WTC11 (cell line): ENCODE data around the gene NRXN3.

Source experiments
- ARID4B ChIP-seq: sonication (generic); formaldehyde crosslinking; IDR thresholded peaks from 2 replicates; pipeline ENCODE4 v1.8.0; 2023; ENCODE audit warnings: missing genetic modification reagents, mild to moderate bottlenecking, borderline replicate concordance
- ATF2 ChIP-seq: sonication (generic); formaldehyde crosslinking; IDR thresholded peaks from 2 replicates; pipeline ENCODE4 v1.8.1; 2022; ENCODE audit warnings: low read depth, missing genetic modification reagents, borderline replicate concordance
- CTCF ChIP-seq: fragments of 200-600 bp; IDR thresholded peaks from 2 replicates; pipeline ENCODE4 v1.8.0; 2022; ENCODE audit warnings: antibody characterized with exemption
- ELF4 ChIP-seq: sonication (generic); formaldehyde crosslinking; IDR thresholded peaks from 2 replicates; pipeline ENCODE4 v1.8.1; 2022; ENCODE audit warnings: low read depth, mild to moderate bottlenecking, moderate library complexity, missing genetic modification reagents
- ETV6 ChIP-seq: sonication (generic); formaldehyde crosslinking; IDR thresholded peaks from 2 replicates; pipeline ENCODE4 v1.8.1; 2022; ENCODE audit warnings: mild to moderate bottlenecking, missing genetic modification reagents
- JUN ChIP-seq: sonication (generic); formaldehyde crosslinking; IDR thresholded peaks from 2 replicates; pipeline ENCODE4 v1.8.0; 2023; ENCODE audit warnings: mild to moderate bottlenecking, missing genetic modification reagents
- MAX ChIP-seq: sonication (generic); formaldehyde crosslinking; IDR thresholded peaks from 2 replicates; pipeline ENCODE4 v1.8.0; 2022; ENCODE audit warnings: mild to moderate bottlenecking, missing genetic modification reagents
- MYBL2 ChIP-seq: sonication (generic); formaldehyde crosslinking; IDR thresholded peaks from 2 replicates; pipeline ENCODE4 v1.8.1; 2023; ENCODE audit warnings: mild to moderate bottlenecking, moderate library complexity, missing genetic modification reagents
- SMAD3 ChIP-seq: sonication (generic); formaldehyde crosslinking; IDR thresholded peaks from 2 replicates; pipeline ENCODE4 v1.8.0; 2022; ENCODE audit warnings: missing genetic modification reagents, mild to moderate bottlenecking, borderline replicate concordance
- SP1 ChIP-seq: sonication (generic); formaldehyde crosslinking; conservative IDR thresholded peaks from 2 replicates; pipeline ENCODE4 v1.8.1; 2022; ENCODE audit warnings: missing genetic modification reagents
- ZNF263 ChIP-seq: sonication (generic); formaldehyde crosslinking; IDR thresholded peaks from 2 replicates; pipeline ENCODE4 v1.8.1; 2022; ENCODE audit warnings: low read depth, mild to moderate bottlenecking, moderate library complexity, missing genetic modification reagents
- ZNF532 ChIP-seq: fragments of 250-450 bp; sonication (Bioruptor Pico); IDR thresholded peaks from 2 replicates; pipeline ENCODE4 v1.9.0; 2021; ENCODE audit warnings: mild to moderate bottlenecking, borderline replicate concordance

GRCh38 chr14:79101388-79101787 lies 931.2 kb downstream of the NRXN3 start:
- TF ChIP-seq ZNF263 (CRISPR knock-in tag) (no peak), SMAD3 (CRISPR knock-in tag) (no peak), ARID4B (no peak), CTCF (no peak), ETV6 (CRISPR knock-in tag) (no peak), ZNF532 (CRISPR knock-in tag) (no peak), MYBL2 (CRISPR knock-in tag) (no peak), ELF4 (CRISPR knock-in tag) (no peak), MAX (CRISPR knock-in tag) (no peak), SP1 (CRISPR knock-in tag) (no peak), ATF2 (CRISPR knock-in tag) (no peak), JUN (CRISPR knock-in tag) (no peak)
